GM21786 (cell line): ENCODE data around the gene HCFC1.

Source experiments
- ATAC-seq: cut with Tn5 transposase; IDR thresholded peaks from one replicate; pipeline ENCODE4 v1.9.1; 2021; ENCODE audit not compliant: unreplicated experiment

The HCFC1 gene

DNA sequence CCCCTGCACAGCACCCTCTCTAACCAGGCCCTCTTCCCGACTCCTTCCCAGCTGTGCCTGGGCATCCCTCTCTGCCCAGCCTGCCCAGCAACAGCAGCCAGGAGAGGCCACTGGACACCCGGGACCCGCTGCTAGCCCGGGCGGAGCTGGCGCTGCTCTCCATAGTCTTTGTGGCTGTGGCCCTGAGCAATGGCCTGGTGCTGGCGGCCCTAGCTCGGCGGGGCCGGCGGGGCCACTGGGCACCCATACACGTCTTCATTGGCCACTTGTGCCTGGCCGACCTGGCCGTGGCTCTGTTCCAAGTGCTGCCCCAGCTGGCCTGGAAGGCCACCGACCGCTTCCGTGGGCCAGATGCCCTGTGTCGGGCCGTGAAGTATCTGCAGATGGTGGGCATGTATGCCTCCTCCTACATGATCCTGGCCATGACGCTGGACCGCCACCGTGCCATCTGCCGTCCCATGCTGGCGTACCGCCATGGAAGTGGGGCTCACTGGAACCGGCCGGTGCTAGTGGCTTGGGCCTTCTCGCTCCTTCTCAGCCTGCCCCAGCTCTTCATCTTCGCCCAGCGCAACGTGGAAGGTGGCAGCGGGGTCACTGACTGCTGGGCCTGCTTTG lies 66.0 kb downstream of the HCFC1 start:
- no peak for ATAC-seq

DNA sequence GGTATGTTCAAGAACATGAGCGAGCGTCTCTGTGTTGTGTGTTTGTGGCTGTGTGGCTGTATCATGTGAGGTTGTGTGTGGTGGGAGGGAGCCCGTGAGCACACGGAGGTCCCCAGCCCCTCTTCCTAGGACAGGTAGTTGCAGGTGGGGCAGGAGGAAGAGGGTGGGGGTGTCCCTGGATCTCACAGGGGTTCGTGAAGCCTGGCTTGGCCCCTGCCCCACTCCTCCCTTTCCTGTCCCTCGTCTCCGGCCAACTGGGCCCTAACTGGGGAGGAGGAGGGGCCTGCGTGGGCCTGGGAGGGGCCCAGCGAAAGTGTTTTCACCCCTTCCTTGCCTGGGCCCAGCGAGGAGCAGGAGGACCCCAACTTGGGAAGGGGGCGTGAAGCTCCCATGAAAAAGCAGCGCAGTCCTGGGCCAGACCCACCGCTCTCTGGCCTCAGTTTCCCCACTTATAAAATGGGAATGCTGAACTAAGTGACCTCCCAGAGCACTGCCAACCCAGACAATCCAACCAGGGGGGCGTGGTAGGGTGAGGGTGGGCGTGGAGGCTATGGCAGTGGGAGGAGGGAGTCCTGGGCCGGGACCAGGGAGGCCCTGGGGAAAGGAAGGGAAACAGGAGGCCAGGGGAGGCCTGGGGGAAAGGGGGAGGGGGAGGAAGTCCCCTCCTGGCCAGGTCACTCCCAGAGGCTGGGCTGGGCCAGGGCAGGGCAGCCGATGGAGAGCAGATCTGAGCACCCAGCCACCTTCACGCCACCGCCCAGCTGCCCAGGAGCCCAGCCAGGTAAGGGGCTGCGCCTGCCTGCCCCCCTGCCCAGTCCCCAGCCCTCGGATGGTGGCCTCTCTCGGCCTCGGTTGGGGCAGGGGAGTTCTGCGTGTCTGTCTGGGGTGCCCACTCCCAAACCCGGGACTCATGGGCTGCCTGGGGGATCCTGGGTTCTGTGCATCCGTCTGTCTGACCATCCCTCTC lies 67.3 kb downstream of the HCFC1 start, which contains the start of gene AVPR2:
Gene AVPR2 (plus strand): TSS at position 683 of the 967 bp plus-strand sequence. CDS start 473 bp downstream, outside the sequence.
- no peak for ATAC-seq

DNA sequence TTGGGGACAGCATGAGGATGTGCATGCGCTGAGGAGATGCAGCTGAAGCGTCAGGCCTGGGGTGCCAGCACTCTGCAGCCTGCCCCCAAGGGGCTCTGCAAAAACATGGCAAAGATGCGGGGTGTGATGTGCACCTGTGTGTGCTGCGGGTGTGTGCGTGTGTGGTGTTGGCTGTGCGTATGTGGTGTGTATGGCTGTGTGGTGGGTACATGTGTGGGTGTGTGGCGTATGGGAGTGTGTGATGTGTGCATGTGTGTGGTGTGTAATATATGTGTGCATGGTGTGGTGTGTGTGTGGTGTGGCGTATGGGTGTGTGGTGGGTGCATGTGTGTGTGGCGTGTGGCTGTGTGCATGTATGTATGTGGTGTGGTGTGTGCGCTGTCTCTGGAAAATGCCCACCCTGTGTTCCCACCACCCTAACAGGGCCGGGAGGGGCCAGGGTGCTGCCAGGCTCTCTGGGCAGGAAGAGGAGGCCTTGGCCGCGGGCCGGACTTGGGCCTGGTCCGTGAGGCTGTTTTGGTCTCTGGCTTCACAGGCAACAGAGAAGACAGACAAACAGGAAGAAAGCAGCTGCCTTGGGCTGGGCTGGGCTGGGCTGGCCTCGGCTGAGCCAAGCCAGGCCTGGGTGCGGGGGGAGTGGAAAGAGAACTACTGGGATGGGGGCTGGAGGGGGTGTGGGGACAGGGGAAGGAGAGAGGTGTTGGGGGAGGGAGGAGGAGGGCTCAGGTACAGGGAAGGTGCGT lies 68.2 kb downstream of the HCFC1 start:
- ATAC-seq: no peak

DNA sequence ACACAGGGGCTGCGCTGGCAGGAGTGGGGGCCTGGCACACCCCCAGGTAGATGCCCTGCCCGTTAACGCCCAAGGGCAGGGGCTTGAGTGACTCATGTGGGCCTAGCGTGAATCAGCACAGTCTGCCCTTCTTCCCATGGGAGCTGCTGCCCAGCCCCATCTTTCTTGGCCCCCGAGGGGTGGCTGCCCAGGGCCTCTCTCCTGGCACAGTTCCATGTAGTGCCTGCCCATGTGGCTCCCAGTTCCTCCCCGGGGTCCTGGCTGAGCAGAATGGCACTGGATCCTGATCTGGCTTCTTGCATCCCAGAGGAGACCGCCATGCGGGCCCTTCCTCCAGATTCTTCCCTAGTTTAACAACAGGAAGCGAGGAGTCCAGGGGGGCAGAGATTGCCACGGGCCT lies 69.2 kb downstream of the HCFC1 start:
- ATAC-seq: no peak

DNA sequence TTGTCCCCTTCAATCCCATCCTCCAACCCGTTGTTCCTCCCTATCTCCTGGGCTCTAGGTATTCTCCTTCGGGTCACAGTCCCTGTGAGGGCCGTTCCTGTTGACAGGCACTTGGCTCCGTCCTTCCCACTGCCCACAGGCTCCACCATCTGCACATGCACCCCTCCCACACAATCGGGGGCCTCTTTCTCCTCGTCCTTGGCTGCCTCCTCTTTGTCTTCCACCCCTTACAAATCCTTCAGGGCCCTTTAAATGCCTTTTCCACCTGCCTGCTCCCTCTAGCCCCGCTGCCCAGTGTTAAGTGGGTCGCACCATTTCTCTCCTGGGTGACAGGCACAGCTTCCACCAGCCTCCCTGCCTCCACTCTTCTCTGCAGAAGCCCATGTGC lies 69.9 kb downstream of the HCFC1 start:
- no peak for ATAC-seq

DNA sequence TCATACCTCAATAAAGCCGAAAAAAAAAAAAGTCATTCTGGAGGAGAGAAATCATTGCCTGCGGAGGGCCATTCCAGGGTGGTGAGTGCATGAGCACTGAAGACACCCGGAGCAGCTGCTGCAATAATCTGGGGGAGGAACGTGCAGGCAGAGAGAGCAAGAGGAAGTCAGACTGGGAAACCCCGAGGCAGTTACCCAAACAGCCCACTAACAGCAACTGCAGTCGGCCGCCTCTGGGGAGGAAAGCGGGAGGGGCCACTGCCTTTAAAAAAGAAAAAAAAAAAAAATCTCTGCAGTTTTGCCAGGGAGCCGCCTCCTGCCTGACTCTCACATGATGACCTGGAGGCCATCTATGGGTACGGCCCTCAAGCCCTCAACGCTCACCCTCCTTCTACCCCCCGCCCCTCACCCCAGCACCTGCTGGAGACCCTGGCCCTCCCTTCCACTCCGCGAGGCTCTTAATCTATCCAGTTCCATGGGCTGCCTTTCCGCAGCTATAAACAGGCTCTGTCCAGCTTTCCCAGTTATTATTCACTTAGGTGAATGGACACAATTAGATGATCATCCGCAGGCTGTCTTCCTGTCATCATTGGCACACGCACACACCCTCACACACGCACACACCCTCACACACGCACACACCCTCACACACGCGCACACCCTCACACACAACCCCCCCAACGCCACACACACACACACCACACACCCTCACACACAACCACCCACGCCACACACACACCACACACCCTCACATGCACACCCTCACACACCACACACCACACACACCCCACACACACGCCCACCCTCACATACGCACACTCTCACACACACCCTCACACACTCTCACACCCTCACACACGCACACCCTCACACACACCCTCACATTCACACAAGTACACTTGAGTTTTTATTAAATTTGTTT lies 70.5 kb downstream of the HCFC1 start:
- peak; percentile 82 for ATAC-seq

DNA sequence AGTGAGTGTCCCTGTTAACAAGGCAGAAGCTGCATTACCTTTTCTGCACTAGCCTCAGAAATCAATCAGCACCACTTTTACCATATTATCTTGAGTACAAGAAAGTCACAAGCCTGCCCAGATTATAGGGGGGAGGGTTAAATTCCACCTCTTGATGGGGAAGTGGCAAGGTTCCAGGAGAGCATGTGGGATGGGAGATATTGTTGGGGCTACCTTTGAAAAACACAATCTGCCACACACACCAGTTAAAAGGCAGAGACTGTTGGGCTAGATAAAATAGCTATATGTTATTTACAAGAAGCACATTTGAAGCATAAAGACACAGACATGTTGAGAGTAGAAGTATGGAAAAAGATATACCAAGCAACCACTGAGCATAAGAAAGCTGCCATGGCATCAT lies 73.7 kb downstream of the HCFC1 start:
- ATAC-seq: no peak
